ENCODE results near the gene CENPU. TPM values are rescaled to one million over a fixed set of nuclear protein-coding genes. Genes with fewer than 3 reads are reported as not detected.

The CENPU gene
- total RNA-seq, 2 donors from 2014 or later, result 11.4 to 28.1 TPM

- DNase-seq, result peak; percentile 37
- Histone ChIP-seq H3K27ac (no peak overlapping the region), H3K4me3 (no peak overlapping the region), H3K9me3 (no peaks in the 10 kb centered on the region), H3K36me3 (no peaks in the 10 kb centered on the region), H3K4me1 (no peaks in the 10 kb centered on the region), H3K9ac (ENCODE audit: low read depth in 2 of 2, low read length in 2 of 2) (no peak overlapping the region), H3K27me3 (no peaks in the 10 kb centered on the region)
- intact Hi-C loops (cut with DNase I), result loop anchor here (10.0 kb wide), 1 partner anchor 87 kb away; the partner anchor contains the start of genes CASP3 and PRIMPOL
- no peak for TF ChIP-seq CTCF (IDR thresholded peaks at IDR 0.05)
These were observed 1.8 kb downstream of the CENPU start for GRCh38 chr4:184732126-184732525.

DNA sequence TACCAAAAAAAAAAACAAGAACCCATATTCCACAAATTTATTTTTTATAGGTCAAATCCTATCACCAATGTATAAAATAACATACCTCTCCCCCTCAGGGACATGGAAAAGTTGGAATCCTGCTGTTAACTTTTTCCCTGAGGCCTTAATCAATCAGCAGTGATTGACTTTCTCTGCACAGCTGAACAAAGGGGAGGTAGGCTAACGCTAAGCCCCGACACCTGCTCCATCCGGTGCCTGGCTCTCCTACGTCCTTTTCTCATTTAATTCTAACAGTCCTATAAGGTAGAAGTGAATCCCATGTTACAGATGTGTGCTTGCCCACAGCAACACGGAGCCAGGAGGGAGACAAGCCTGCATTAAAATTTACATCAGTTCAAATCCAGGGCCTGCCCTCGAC, 2.8 kb downstream of the CENPU start:
- TF ChIP-seq CTCF (IDR thresholded peaks at IDR 0.05), result no peak
- intact Hi-C loops (cut with DNase I), result loop anchor here (10.0 kb wide), 1 partner anchor 86 kb away; the partner anchor contains the start of genes CASP3 and PRIMPOL
- Histone ChIP-seq H3K4me3 (no peak overlapping the region), H3K4me1 (no peaks in the 10 kb centered on the region), H3K27me3 (no peaks in the 10 kb centered on the region), H3K27ac (no peak overlapping the region), H3K9me3 (no peaks in the 10 kb centered on the region), H3K9ac (ENCODE audit: low read depth in 2 of 2, low read length in 2 of 2) (no peak overlapping the region), H3K36me3 (no peaks in the 10 kb centered on the region)
- no peak for DNase-seq

- Histone ChIP-seq H3K9ac (ENCODE audit: low read depth in 2 of 2, low read length in 2 of 2) (no peak overlapping the region), H3K27me3 (no peaks in the 10 kb centered on the region), H3K9me3 (no peaks in the 10 kb centered on the region), H3K36me3 (no peaks in the 10 kb centered on the region), H3K4me3 (no peak overlapping the region), H3K4me1 (no peaks in the 10 kb centered on the region), H3K27ac (no peak overlapping the region)
- TF ChIP-seq CTCF (IDR thresholded peaks at IDR 0.05), result no peak
- intact Hi-C loops (cut with DNase I), result loop anchor here (10.0 kb wide), 1 partner anchor 85 kb away; the partner anchor contains the start of genes CASP3 and PRIMPOL
- no peak for DNase-seq
These were observed 4.0 kb downstream of the CENPU start for GRCh38 chr4:184729946-184730345.

- TF ChIP-seq CTCF (IDR thresholded peaks at IDR 0.05), result no peak
- intact Hi-C loops (cut with DNase I), result no loop called here
- Histone ChIP-seq H3K4me3 (no peak overlapping the region), H3K27ac (no peak overlapping the region), H3K9ac (ENCODE audit: low read depth in 2 of 2, low read length in 2 of 2) (no peak overlapping the region), H3K4me1 (no peaks in the 10 kb centered on the region), H3K9me3 (no peaks in the 10 kb centered on the region), H3K27me3 (no peaks in the 10 kb centered on the region), H3K36me3 (no peaks in the 10 kb centered on the region)
- DNase-seq, result no peak
These were observed 5.0 kb downstream of the CENPU start for GRCh38 chr4:184728858-184729257.

DNA sequence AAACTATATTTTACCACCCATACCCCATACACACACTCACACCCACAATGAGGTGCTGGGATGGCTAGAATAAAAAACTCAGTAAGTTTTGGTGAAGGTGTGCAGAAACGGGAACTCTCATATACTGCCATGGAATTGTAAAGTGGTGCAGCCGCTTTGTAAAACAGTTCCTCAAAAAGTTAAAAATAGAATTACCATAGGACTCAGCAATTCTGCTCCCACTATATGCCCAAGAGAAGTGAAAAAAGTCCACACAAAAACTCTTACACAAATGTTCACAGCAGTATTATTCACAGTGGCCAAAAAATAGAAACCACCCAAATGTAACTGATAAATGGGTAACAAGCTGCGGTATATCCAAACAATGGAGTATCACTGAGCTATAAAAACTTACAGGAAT, 6.5 kb downstream of the CENPU start:
- no peak for TF ChIP-seq CTCF (IDR thresholded peaks at IDR 0.05)
- Histone ChIP-seq H3K27me3 (no peaks in the 10 kb centered on the region), H3K4me3 (no peak overlapping the region), H3K4me1 (peaks cover 4% of the 10 kb centered on the region), H3K27ac (no peak overlapping the region), H3K9ac (ENCODE audit: low read depth in 2 of 2, low read length in 2 of 2) (no peak overlapping the region), H3K36me3 (no peaks in the 10 kb centered on the region), H3K9me3 (no peaks in the 10 kb centered on the region)
- intact Hi-C loops (cut with DNase I), result no loop called here
- peak; percentile 5 for DNase-seq
